Natural killer cell treated with Interleukin-12 subunit alpha and Interleukin-12 subunit beta and Interleukin-15 and Interleukin-18, amount 100 ng/mL, for 72 hours (primary cell): Measurements from ENCODE around the gene PSMA2. TPM values are rescaled to one million over a fixed set of nuclear protein-coding genes. Genes with fewer than 3 reads are reported as not detected.

Experiments
- ATAC-seq, 2 donors: fragments of 150-1000 bp; cut with Tn5 transposase in 1 of 2; sonication (Bioruptor Pico), chemical (Tn5 transposase) in 1 of 2; 2 replicates each; pipeline ENCODE4 v1.10.0; 2021
- DNase-seq: peaks from one replicate; pipeline ENCODE4 v3.0.0; 2022; ENCODE audit warnings: low spot score
- H3K27ac Mint-ChIP-seq, 2 donors: 1 replicate in 1 of 2; 2 replicates in 1 of 2; pipeline ENCODE4 v1.8.0; 2022; ENCODE audit warnings: mixed read lengths in 2 of 2, mild to moderate bottlenecking in 1 of 2, moderate library complexity in 1 of 2
- H3K27me3 Mint-ChIP-seq, 2 donors: 1 replicate in 1 of 2; 2 replicates in 1 of 2; pipeline ENCODE4 v1.8.0; 2022; ENCODE audit warnings: mixed read lengths in 2 of 2
- H3K36me3 Mint-ChIP-seq: one replicate; pipeline ENCODE4 v1.8.0; 2022; ENCODE audit warnings: mixed read lengths
- H3K4me1 Mint-ChIP-seq, 2 donors: 1 replicate in 1 of 2; 2 replicates in 1 of 2; pipeline ENCODE4 v1.8.0; 2022; ENCODE audit warnings: low read depth in 2 of 2, mixed read lengths in 2 of 2, mild to moderate bottlenecking in 1 of 2
- H3K4me3 Mint-ChIP-seq: one replicate; pipeline ENCODE4 v1.8.0; 2022; ENCODE audit warnings: mixed read lengths
- H3K9me3 Mint-ChIP-seq: 2 replicates; pipeline ENCODE4 v1.8.0; 2022; ENCODE audit warnings: mixed read lengths
- total RNA-seq, 2 donors: library from RNA; stranded (reverse); gene quantifications; one replicate each; pipeline ENCODE4 v1.2.3, GENCODE V29; 2022

The PSMA2 gene
- total RNA-seq, 2 donors from 2014 or later = 90.3 to 177 TPM

- peak overlapping the region; percentile 97 for H3K4me3 Mint-ChIP-seq
- no peak for DNase-seq
- no peaks in the 10 kb centered on the region for H3K27me3 Mint-ChIP-seq
- peaks cover 28 to 40% of the 10 kb centered on the region in 2 donors for H3K4me1 Mint-ChIP-seq
- peak overlapping the region; percentile 96 to 98 for H3K27ac Mint-ChIP-seq
- H3K36me3 Mint-ChIP-seq = peaks cover 22% of the 10 kb centered on the region
- ATAC-seq = no peak
- no peaks in the 10 kb centered on the region for H3K9me3 Mint-ChIP-seq
Measured at GRCh38 chr7:42930889-42931288, 1.1 kb downstream of the PSMA2 start.

- peaks cover 26% of the 10 kb centered on the region for H3K36me3 Mint-ChIP-seq
Measured at GRCh38 chr7:42929449-42929848, 2.5 kb downstream of the PSMA2 start.

GRCh38 chr7:42928754-42929153 is 3.2 kb downstream of the PSMA2 start:
- Mint-ChIP-seq H3K27me3 (no peaks in the 10 kb centered on the region), H3K9me3 (no peaks in the 10 kb centered on the region), H3K27ac (peak overlapping the region in 1 of 2 donors; percentile 61), H3K4me1 (peaks cover 34 to 43% of the 10 kb centered on the region in 2 donors), H3K4me3 (peak overlapping the region; percentile 61), H3K36me3 (peaks cover 26% of the 10 kb centered on the region)
- no peak for DNase-seq
- no peak for ATAC-seq

More at GRCh38 chr7:42929449-42929848, 2.5 kb downstream of the PSMA2 start:
- H3K4me3 Mint-ChIP-seq = peak overlapping the region; percentile 97
- ATAC-seq (no peak), DNase-seq (no peak)
- no peaks in the 10 kb centered on the region for H3K9me3 Mint-ChIP-seq
- peaks cover 38 to 47% of the 10 kb centered on the region in 2 donors for H3K4me1 Mint-ChIP-seq
- H3K27ac Mint-ChIP-seq = peak overlapping the region; percentile 24 to 61
- H3K27me3 Mint-ChIP-seq = no peaks in the 10 kb centered on the region

GRCh38 chr7:42926204-42926603 is 5.8 kb downstream of the PSMA2 start:
- H3K27me3 Mint-ChIP-seq = no peaks in the 10 kb centered on the region
- peaks cover 31 to 38% of the 10 kb centered on the region in 2 donors for H3K4me1 Mint-ChIP-seq
- no peak overlapping the region for H3K27ac Mint-ChIP-seq
- ATAC-seq = no peak
- no peaks in the 10 kb centered on the region for H3K9me3 Mint-ChIP-seq
- peaks cover 28% of the 10 kb centered on the region for H3K36me3 Mint-ChIP-seq
- H3K4me3 Mint-ChIP-seq = no peak overlapping the region
- no peak for DNase-seq

- no peak for ATAC-seq
- Mint-ChIP-seq H3K9me3 (no peaks in the 10 kb centered on the region), H3K27me3 (no peaks in the 10 kb centered on the region), H3K4me1 (peaks cover 32 to 33% of the 10 kb centered on the region in 2 donors), H3K36me3 (peaks cover 34% of the 10 kb centered on the region), H3K27ac (no peak overlapping the region), H3K4me3 (no peak overlapping the region)
- DNase-seq = no peak
Measured at GRCh38 chr7:42925630-42926029, 6.3 kb downstream of the PSMA2 start.

- Mint-ChIP-seq H3K9me3 (no peaks in the 10 kb centered on the region), H3K36me3 (peaks cover 41% of the 10 kb centered on the region), H3K27ac (peak overlapping the region in 1 of 2 donors; percentile 41), H3K4me1 (peaks cover 26 to 29% of the 10 kb centered on the region in 2 donors), H3K27me3 (no peaks in the 10 kb centered on the region), H3K4me3 (no peak overlapping the region)
- no peak for DNase-seq
- ATAC-seq = no peak
Measured at GRCh38 chr7:42924223-42924838, 7.6 kb downstream of the PSMA2 start.

GRCh38 chr7:42922017-42922753 is 9.8 kb downstream of the PSMA2 start:
- Mint-ChIP-seq H3K27ac (no peak overlapping the region), H3K36me3 (peaks cover 39% of the 10 kb centered on the region), H3K4me1 (peaks cover 14 to 18% of the 10 kb centered on the region in 2 donors), H3K9me3 (no peaks in the 10 kb centered on the region), H3K4me3 (no peak overlapping the region), H3K27me3 (no peaks in the 10 kb centered on the region)
- DNase-seq = no peak
- ATAC-seq = no peak

- no peaks in the 10 kb centered on the region for H3K27me3 Mint-ChIP-seq
- ATAC-seq (no peak), DNase-seq (no peak)
- H3K27ac Mint-ChIP-seq = peak overlapping the region in 1 of 2 donors; percentile 69
- H3K4me3 Mint-ChIP-seq = no peak overlapping the region
- H3K9me3 Mint-ChIP-seq = no peaks in the 10 kb centered on the region
- H3K36me3 Mint-ChIP-seq = peaks cover 15% of the 10 kb centered on the region
- peaks cover 33 to 35% of the 10 kb centered on the region in 2 donors for H3K4me1 Mint-ChIP-seq
Measured at GRCh38 chr7:42915356-42915755, 16.6 kb downstream of the PSMA2 start.

- Mint-ChIP-seq H3K27me3 (no peaks in the 10 kb centered on the region), H3K27ac (peak overlapping the region; percentile 69 to 77), H3K4me1 (peaks cover 38 to 39% of the 10 kb centered on the region in 2 donors), H3K36me3 (peaks cover 7% of the 10 kb centered on the region), H3K4me3 (no peak overlapping the region), H3K9me3 (no peaks in the 10 kb centered on the region)
- DNase-seq = no peak
- no peak for ATAC-seq
Measured at GRCh38 chr7:42914421-42915045, 17.4 kb downstream of the PSMA2 start.

GRCh38 chr7:42914009-42914408 is 18.0 kb downstream of the PSMA2 start:
- DNase-seq (no peak), ATAC-seq (no peak)
- H3K27ac Mint-ChIP-seq = peak overlapping the region; percentile 69 to 77
- H3K4me1 Mint-ChIP-seq = peaks cover 39 to 43% of the 10 kb centered on the region in 2 donors
- H3K9me3 Mint-ChIP-seq = no peaks in the 10 kb centered on the region
- peak overlapping the region; percentile 1 for H3K4me3 Mint-ChIP-seq
- H3K27me3 Mint-ChIP-seq = no peaks in the 10 kb centered on the region
- H3K36me3 Mint-ChIP-seq = peaks cover 1% of the 10 kb centered on the region

- Mint-ChIP-seq H3K4me3 (peak overlapping the region; percentile 1), H3K4me1 (peaks cover 39 to 45% of the 10 kb centered on the region in 2 donors), H3K9me3 (no peaks in the 10 kb centered on the region), H3K27ac (peak overlapping the region; percentile 69 to 77), H3K36me3 (no peaks in the 10 kb centered on the region), H3K27me3 (no peaks in the 10 kb centered on the region)
- DNase-seq (no peak), ATAC-seq (no peak)
Measured at GRCh38 chr7:42913591-42913990, 18.4 kb downstream of the PSMA2 start.

- H3K27me3 Mint-ChIP-seq = no peaks in the 10 kb centered on the region
- H3K36me3 Mint-ChIP-seq = no peaks in the 10 kb centered on the region
- H3K4me3 Mint-ChIP-seq = peak within 1 kb of the TSS; percentile 87
- H3K4me1 Mint-ChIP-seq = peaks cover 51 to 62% of the 10 kb centered on the region in 2 donors
- H3K9me3 Mint-ChIP-seq = no peaks in the 10 kb centered on the region
- DNase-seq (peak; percentile 95), ATAC-seq (peak; percentile 96 to 97)
- peak within 1 kb of the TSS; percentile 69 to 86 for H3K27ac Mint-ChIP-seq
Measured at GRCh38 chr7:42911454-42912447, 20.2 kb downstream of the PSMA2 start, which contains the start of gene C7orf25. C7orf25 (minus strand) TSS chr7:42912070; CDS start chr7:42910900, 1,170 bp downstream.

- peaks cover 51 to 70% of the 10 kb centered on the region in 2 donors for H3K4me1 Mint-ChIP-seq
- H3K9me3 Mint-ChIP-seq = no peaks in the 10 kb centered on the region
- peak overlapping the region; percentile 87 for H3K4me3 Mint-ChIP-seq
- ATAC-seq = no peak
- DNase-seq = no peak
- no peaks in the 10 kb centered on the region for H3K36me3 Mint-ChIP-seq
- peak overlapping the region in 1 of 2 donors; percentile 86 for H3K27ac Mint-ChIP-seq
- no peaks in the 10 kb centered on the region for H3K27me3 Mint-ChIP-seq
Measured at GRCh38 chr7:42910306-42910705, 21.7 kb downstream of the PSMA2 start.
